Panc1 (cell line): ENCODE data around the gene VDR. TPM values are rescaled to one million over a fixed set of nuclear protein-coding genes. Genes with fewer than 3 reads are reported as not detected.

ENCODE experiments used
- ATAC-seq: fragments of 200-7000 bp; cut with Tn5 transposase; 2 replicates; pipeline ENCODE4 v1.9.1; 2020; ENCODE audit warnings: mild to moderate bottlenecking, moderate library complexity
- BruUV-seq: library from RNA; stranded (reverse); fragments of 400-500 nt; replicated peaks from 2 replicates; lab custom pipeline; 2021; lab: Mats Ljungman, UMichigan
- CTCF ChIA-PET: fragments of 300-600 bp; sonication (Branson Sonifier 250); formaldehyde crosslinking; loops from one replicate; lab custom pipeline; 2022; ENCODE audit warnings: antibody characterized with exemption; lab: Charles Lee
- POLR2A ChIA-PET: fragments of 300-600 bp; sonication (Branson Sonifier 250); formaldehyde crosslinking; loops from one replicate; lab custom pipeline; 2022; ENCODE audit warnings: antibody characterized with exemption; lab: Charles Lee
- DNase-seq: peaks from one replicate; pipeline ENCODE4 v3.0.0-alpha.2; 2010; ENCODE audit warnings: low read depth, low spot score
- H3K27ac ChIP-seq: 2 replicates; pipeline ENCODE4 v1.5.1; 2011; ENCODE audit warnings: mild to moderate bottlenecking, low read length, inconsistent platforms
- H3K27me3 ChIP-seq: fragments of 200-500 bp; sonication (Bioruptor generic); 2 replicates; pipeline ENCODE4 v1.6.0; 2014; ENCODE audit warnings: low read length, inconsistent platforms; ENCODE audit not compliant: control insufficient read depth, insufficient read depth
- H3K36me3 ChIP-seq: fragments of 200-500 bp; sonication (Bioruptor generic); 2 replicates; pipeline ENCODE4 v1.5.1; 2014; ENCODE audit warnings: inconsistent platforms, mild to moderate bottlenecking, low read length, moderate library complexity; ENCODE audit not compliant: control insufficient read depth, insufficient read depth
- H3K4me1 ChIP-seq: 2 replicates; pipeline ENCODE4 v1.5.1; 2011; ENCODE audit warnings: inconsistent platforms, mild to moderate bottlenecking, low read length, moderate library complexity; ENCODE audit not compliant: control insufficient read depth, insufficient read depth
- H3K4me3 ChIP-seq, 2 experiments: 2 replicates each; pipeline ENCODE4 v1.5.1; 2011 to 2012; ENCODE audit warnings: low read depth in 2 of 2, low read length in 2 of 2, mild to moderate bottlenecking in 2 of 2, inconsistent platforms in 1 of 2, moderate library complexity in 1 of 2
- H3K9me3 ChIP-seq: fragments of 200-500 bp; sonication (Bioruptor generic); 2 replicates; pipeline ENCODE4 v1.5.1; 2014; ENCODE audit warnings: low read depth, mild to moderate bottlenecking, inconsistent platforms, low read length, moderate library complexity; ENCODE audit not compliant: control insufficient read depth, insufficient read depth
- POLR2AphosphoS5 ChIP-seq: IDR thresholded peaks from 2 replicates; pipeline ENCODE4 v1.6.1; 2012; ENCODE audit warnings: mild to moderate bottlenecking, low read depth, low read length, moderate library complexity
- SIN3A ChIP-seq: IDR thresholded peaks from 2 replicates; pipeline ENCODE4 v1.6.1; 2012; ENCODE audit warnings: low read depth, mild to moderate bottlenecking, low read length, moderate library complexity, borderline replicate concordance; ENCODE audit not compliant: insufficient read depth
- TCF7L2 ChIP-seq: IDR thresholded peaks from 2 replicates; pipeline ENCODE4 v1.6.1; 2011; ENCODE audit warnings: mild to moderate bottlenecking, low read depth, low read length, inconsistent platforms
- in situ Hi-C: cut with HindIII; loops from 2 replicates; pipeline ENCODE4 v1.10.0; 2016; ENCODE audit warnings: low sequenced_read_pairs, low pct_unique_long_range_greater_than_20kb
- intact Hi-C: fragments of 100-400 bp; cut with micrococcal nuclease; formaldehyde crosslinking; loops from one replicate; pipeline ENCODE4 v1.10.0; 2022; ENCODE audit not compliant: unreplicated experiment
- total RNA-seq: library from RNA; stranded (reverse); gene quantifications from one replicate; pipeline ENCODE4 v1.2.1, GENCODE V29; 2021; ENCODE audit not compliant: unreplicated experiment
- TF ChIP-seq, protein P1 (sequence below), 2 experiments: IDR thresholded peaks; 2 replicates each; pipeline ENCODE4 v1.6.1; 2011 to 2012; ENCODE audit warnings: low read depth in 2 of 2, control low read depth in 1 of 2, low read length in 1 of 2, mild to moderate bottlenecking in 1 of 2, moderate library complexity in 1 of 2; ENCODE audit not compliant: insufficient read depth in 1 of 2
- TF ChIP-seq, protein P2 (sequence below): fragments of 450-650 bp; IDR thresholded peaks from 2 replicates; pipeline ENCODE4 v1.5.1; 2017; ENCODE audit warnings: mild to moderate bottlenecking

The VDR gene
- total RNA-seq, 1 experiment from 2014 or later, result 3.0 TPM

DNA sequence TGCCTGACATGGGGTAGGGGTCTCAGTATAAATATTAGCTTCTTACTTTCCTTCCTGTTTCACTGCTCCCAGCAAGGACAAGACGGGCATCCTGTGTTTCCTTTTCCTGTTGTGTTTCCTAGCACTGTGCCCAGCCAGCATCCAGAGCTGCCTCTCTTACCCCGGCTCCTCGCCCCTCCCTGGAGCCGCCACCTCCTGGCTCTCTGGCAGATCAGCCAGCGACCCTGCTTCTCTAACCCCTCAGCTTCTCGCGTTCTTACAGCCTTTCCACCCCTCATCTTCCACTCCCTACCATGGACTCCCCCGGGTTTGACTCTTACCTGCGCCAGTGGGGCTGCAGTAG is 102.9 kb downstream of the VDR start:
- no peak overlapping the region for H3K4me3 ChIP-seq
- TF ChIP-seq, protein P1, sequence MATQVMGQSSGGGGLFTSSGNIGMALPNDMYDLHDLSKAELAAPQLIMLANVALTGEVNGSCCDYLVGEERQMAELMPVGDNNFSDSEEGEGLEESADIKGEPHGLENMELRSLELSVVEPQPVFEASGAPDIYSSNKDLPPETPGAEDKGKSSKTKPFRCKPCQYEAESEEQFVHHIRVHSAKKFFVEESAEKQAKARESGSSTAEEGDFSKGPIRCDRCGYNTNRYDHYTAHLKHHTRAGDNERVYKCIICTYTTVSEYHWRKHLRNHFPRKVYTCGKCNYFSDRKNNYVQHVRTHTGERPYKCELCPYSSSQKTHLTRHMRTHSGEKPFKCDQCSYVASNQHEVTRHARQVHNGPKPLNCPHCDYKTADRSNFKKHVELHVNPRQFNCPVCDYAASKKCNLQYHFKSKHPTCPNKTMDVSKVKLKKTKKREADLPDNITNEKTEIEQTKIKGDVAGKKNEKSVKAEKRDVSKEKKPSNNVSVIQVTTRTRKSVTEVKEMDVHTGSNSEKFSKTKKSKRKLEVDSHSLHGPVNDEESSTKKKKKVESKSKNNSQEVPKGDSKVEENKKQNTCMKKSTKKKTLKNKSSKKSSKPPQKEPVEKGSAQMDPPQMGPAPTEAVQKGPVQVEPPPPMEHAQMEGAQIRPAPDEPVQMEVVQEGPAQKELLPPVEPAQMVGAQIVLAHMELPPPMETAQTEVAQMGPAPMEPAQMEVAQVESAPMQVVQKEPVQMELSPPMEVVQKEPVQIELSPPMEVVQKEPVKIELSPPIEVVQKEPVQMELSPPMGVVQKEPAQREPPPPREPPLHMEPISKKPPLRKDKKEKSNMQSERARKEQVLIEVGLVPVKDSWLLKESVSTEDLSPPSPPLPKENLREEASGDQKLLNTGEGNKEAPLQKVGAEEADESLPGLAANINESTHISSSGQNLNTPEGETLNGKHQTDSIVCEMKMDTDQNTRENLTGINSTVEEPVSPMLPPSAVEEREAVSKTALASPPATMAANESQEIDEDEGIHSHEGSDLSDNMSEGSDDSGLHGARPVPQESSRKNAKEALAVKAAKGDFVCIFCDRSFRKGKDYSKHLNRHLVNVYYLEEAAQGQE (IDR thresholded peaks at IDR 0.05; ENCODE audit: insufficient read depth in 1 of 2, low read depth in 2 of 2, low read length in 1 of 2), result no peak
- TF ChIP-seq, protein P2, sequence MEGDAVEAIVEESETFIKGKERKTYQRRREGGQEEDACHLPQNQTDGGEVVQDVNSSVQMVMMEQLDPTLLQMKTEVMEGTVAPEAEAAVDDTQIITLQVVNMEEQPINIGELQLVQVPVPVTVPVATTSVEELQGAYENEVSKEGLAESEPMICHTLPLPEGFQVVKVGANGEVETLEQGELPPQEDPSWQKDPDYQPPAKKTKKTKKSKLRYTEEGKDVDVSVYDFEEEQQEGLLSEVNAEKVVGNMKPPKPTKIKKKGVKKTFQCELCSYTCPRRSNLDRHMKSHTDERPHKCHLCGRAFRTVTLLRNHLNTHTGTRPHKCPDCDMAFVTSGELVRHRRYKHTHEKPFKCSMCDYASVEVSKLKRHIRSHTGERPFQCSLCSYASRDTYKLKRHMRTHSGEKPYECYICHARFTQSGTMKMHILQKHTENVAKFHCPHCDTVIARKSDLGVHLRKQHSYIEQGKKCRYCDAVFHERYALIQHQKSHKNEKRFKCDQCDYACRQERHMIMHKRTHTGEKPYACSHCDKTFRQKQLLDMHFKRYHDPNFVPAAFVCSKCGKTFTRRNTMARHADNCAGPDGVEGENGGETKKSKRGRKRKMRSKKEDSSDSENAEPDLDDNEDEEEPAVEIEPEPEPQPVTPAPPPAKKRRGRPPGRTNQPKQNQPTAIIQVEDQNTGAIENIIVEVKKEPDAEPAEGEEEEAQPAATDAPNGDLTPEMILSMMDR, result no peak
- no peak for TF ChIP-seq SIN3A
- TF ChIP-seq POLR2AphosphoS5, result no peak
- TF ChIP-seq TCF7L2, result no peak
- H3K9me3 ChIP-seq, result no peaks in the 10 kb centered on the region
- ChIA-PET POLR2A (interaction anchor here (0.6 kb wide), 1 partner anchor 380 kb away, joined by 3 read pairs; no protein-coding TSS in a partner anchor), CTCF (interaction anchor here (0.7 to 2.1 kb wide), 4 partner anchors 11 to 138 kb away, joined by 3 to 11 read pairs (median 5); no protein-coding TSS in a partner anchor)
- intact Hi-C loops (no loop called here), in situ Hi-C loops (no loop called here)
- ATAC-seq (no peak), DNase-seq (no peak)
- BruUV-seq, result no TSS peak
- peaks cover 34% of the 10 kb centered on the region for H3K4me1 ChIP-seq
- H3K27me3 ChIP-seq, result no peaks in the 10 kb centered on the region
- no peaks in the 10 kb centered on the region; the same call in 1 of the 2 replicates for H3K36me3 ChIP-seq
- no peak overlapping the region for H3K27ac ChIP-seq

DNA sequence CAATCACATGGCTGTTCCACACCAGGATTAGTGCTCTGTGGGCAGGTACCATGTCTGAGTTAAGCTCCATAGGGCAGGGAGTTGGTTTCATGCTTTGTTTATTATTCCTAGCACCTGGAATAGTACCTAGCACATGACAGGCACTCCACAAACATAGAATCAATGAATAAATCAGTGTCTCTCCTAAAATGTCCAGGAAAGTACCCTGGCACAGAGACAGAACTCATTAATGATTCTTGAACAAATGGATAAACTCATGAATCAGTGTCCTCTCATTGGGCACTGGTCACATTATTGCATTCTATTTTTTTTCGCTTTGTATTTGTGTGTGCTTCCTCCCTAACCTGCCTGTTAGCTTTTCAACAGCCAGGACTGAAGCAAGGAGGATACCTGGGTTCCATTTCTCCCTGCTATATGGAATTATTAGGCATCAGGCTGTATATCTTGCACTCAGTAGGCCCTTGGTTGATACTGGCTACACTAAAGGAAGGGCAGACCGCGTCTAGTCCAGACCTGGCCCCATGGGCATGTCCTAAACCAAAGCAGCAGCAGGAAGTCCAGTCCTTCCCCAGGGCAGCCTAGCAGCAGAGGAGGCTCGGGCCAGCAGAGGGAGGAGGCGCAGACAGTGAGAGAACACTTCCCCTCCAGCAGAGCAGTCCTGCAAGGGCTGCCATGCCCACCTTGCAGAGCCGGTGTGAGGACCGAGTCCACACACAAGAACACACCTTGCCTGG is 103.5 kb downstream of the VDR start:
- ATAC-seq, result no peak

More for the DNA sequence above, 103.5 kb downstream of the VDR start:
- Histone ChIP-seq H3K36me3 (no peaks in the 10 kb centered on the region; the same call in 1 of the 2 replicates), H3K27ac (0 out of 2 replicates have a peak overlapping the region, but pooled peaks have one; percentile 1), H3K27me3 (no peaks in the 10 kb centered on the region), H3K9me3 (no peaks in the 10 kb centered on the region), H3K4me1 (peaks cover 34% of the 10 kb centered on the region), H3K4me3 (no peak overlapping the region)
- POLR2A ChIA-PET, result no interaction called here
- in situ Hi-C loops (no loop called here), intact Hi-C loops (no loop called here)
- CTCF ChIA-PET, result interaction anchor here (1.1 to 2.1 kb wide), 3 partner anchors 12 to 36 kb away, joined by 3 to 11 read pairs (median 7); no protein-coding TSS in a partner anchor
- no peak for DNase-seq
- TF ChIP-seq TCF7L2 (no peak), POLR2AphosphoS5 (no peak), SIN3A (no peak)
- TF ChIP-seq, protein P1 (IDR thresholded peaks at IDR 0.05; ENCODE audit: insufficient read depth in 1 of 2, low read depth in 2 of 2, low read length in 1 of 2), result no peak
- TF ChIP-seq, protein P2, result no peak
- no TSS peak for BruUV-seq
